T-helper 2 cell (primary cell): ENCODE measurements around the gene MEI4.
"Not testable (repeated sequence)": the region's sequence is repeated elsewhere in the genome, so short reads cannot be mapped to it uniquely, and the experiment has no call there.

Experiments used
- DNase-seq, 5 experiments: peaks; one replicate each; pipeline versions ENCODE4 v3.0.0 to v3.0.0-alpha.2; 2012 to 2022

MEI4 gene

DNA sequence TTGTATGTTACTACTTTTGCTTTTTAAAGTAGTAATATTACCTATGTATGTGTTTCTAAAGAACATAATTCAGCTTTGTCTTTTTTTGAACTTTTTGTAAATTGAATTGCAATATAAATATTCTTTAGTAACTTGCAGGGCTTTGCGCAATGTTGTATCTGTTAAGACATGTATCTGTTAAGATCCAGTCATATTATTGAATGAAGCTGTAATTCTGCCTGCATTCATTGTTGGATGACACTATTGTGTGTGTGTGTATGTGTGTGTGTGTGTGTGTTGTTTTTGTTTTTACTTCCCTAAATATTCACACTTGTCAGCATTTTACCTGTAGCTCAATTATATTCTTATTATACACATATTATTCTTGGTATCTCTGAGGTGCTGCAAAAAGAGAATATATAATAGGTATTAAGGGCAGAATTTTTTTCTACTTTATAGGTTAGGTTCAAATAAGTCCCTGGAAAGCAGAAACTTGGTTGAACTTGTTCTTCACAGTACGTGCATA, 164.0 kb downstream of the MEI4 start:
- no peak for DNase-seq

DNA sequence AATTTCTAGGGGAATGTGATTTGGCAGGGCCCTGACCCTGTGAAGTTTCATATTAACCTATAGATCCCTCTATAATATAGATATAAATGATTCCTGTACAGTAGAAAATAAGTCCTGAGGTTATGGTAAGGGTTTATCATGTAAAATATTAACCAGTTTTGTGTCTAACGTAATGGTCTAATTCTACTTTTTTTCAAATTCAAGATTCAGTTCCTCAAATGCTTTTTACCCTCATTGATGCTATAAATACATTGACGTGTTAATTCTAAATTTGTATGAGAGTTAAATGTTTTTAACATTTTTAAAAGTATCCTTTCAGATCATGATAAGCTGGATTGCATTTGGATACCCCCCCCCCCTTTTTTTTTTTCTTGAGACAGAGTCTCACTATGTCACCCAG, 169.4 kb downstream of the MEI4 start:
- DNase-seq, result no peak

DNA sequence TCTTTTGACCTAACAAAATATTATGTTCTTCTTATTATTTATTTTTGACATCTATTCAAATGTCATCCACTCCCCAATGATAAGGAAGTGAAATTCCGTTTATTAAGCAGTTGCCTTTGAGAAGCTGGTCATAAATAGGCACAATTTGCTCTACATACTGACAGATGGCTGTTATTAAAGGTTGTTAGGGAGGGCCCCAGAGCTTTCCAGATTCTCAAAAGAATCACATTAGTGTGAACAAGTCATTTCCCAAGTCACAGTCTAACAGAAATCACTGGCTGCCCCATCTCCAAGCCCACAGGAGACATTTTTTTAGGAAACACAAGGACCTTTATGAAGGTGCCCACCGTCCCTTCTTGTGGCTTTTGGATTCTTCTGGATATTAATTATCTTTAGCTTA, 172.4 kb downstream of the MEI4 start:
- DNase-seq, result no peak

DNA sequence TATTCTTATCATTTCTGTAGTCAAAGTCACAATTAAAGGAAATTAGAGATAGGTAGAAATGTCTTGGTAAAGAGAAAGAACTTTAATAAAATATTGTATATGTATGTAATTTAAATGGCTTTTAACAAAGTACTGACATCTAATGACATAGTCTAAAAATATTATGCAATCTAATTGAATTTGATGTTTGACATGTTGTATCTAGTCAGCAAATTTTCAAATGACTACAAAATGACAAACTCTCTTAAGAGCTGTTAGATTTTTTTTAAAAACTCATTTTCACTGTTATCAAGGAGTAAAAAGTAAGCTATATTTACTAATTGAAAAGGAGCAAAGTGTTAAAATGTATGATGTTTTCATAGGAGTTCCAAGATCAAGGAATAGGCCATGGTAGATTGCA, 176.9 kb downstream of the MEI4 start:
- no peak for DNase-seq

DNA sequence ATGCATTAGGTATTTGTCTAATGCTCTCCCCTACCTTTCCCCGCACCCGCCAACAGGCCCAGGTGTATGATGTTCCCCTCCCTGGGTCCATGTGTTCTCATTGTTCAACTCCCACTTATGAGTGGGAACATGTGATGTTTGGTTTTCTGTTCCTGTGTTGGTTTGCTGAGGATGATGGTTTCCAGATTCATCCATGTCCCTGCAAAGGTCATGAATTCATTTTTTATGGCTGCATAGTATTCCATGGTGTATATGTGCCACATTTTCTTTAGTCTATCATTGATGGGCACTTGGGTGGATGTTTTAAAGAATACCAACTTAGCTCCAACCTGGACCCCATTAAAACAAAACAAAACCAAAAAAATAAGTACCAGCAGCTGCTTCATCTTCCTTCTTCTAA, 180.9 kb downstream of the MEI4 start:
- DNase-seq, result not testable (repeated sequence)

DNA sequence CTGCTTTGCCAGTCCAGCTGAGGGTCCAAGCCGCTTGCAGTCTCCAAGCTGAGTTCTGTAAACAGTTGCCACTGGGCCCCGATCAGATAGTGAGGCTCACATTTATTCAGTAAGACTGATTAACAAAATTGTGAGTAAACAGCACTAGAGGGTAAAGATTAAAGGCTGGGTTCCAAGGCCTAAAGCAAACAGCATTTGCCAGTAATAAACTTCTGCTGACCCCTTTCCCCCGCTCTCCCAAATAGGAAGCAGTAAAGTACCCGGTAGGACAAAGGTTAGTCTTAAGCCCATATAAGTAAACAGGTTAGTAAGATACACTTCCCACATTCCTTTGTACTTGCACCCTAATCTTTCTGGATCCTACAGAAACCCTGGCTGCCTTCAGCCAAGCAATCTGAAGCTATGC, 181.8 kb downstream of the MEI4 start:
- no peak for DNase-seq

DNA sequence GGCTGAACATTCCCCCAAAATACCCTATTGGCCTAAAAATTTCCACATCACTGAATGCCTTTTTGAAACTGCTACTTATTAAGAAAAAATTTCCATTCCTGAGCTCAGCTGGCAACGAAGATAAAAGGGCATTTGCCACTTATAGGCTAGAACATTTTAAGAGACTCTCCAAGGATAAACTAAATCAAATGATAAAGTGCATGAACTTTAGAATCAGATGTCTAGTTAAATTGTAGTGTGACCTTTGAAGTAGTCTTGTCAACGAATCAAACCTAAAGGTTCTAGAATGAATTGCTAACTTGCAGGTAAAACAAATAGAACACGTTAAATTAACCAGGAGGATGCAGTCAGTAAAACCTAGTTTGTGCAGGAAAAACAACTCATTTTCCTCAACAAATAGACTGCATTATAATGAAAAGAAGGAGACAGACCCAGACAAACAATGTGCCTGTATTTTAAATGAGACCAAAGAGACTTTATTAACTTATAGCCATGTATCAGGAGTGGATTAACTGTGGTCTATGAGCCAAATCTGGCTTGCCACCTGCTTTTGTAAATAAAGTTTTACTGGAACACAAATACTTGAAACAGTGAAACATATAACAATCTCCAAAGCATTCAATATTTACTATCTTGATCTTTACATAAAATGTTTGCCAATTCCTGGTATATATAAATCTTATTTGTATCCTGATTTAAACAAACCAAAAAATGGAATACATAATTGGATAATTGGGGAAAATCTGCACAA, 184.4 kb downstream of the MEI4 start:
- no peak for DNase-seq

DNA sequence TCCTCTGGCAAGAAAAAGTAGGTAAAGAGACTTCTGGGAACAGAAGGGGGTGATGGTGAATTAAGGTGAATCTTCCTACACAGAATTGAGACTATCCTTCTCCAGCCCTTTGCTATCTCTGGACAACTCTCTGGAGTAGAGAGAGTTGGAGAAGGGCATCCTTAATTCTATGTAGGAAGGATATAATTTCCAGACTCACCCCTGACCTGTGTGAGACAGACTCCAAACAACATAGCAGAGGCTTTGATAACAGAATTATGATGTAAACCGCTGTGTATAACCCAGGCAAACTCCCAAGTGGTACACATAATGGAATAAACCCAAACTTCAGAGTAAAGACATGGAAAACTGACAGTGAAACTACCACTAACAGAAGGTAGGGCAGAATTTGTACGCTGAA, 186.5 kb downstream of the MEI4 start:
- DNase-seq, result no peak

DNA sequence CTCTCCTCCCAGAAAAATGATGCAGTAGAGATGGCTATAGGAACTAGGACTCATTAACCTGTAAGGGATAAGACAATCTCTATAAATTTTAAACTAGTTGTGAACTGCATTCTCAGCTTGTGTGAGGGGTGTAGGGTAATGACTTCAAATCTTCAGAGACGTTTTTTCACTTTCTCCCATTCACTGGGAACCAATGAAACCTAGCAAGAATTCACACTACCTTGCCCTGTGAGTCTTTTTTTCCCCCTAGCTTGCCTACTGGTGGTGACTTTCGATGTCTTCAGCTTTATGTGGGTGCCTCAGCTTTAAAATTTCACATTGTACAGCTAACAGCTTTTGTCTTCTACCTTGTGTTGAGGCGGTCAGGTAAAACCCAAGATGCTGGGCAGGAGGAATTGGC, 192.0 kb downstream of the MEI4 start:
- no peak for DNase-seq

DNA sequence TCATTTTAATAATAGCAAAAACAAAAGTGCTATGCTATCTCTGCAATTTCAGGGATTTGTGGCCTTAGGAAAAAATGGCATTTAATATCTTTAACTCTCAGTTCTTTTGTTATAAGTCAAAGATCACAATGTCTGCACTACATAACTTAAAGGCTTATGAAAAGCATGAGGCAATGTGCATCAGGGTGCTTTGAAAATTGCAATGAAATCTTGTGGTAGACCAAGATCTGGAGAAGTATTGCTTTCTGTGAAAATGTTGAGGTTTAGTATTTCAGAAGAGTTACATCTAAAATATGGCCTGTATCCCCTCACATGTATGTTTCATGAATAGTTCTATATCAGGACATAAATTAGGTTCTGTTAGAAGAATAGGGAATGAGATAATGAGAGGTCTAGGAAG, 200.6 kb downstream of the MEI4 start:
- no peak for DNase-seq

DNA sequence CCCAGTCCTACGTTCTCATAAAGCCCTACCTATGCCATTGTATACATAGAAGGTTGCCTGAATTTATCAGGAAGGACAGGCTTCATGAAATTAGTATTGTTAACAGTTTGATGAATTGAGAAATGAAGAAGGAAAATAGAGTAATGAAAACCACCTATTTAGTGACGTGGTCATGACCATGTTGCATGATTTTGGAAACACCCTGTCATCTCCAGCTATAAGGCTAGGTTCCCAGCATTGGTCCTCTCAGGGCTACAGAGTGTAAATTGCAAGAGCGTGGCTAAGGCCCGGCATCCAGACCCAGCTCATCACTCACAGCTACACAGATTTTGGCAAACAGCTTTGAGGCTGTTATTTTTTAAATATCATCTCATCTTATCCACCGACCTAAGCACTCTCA, 203.6 kb downstream of the MEI4 start:
- no peak for DNase-seq

DNA sequence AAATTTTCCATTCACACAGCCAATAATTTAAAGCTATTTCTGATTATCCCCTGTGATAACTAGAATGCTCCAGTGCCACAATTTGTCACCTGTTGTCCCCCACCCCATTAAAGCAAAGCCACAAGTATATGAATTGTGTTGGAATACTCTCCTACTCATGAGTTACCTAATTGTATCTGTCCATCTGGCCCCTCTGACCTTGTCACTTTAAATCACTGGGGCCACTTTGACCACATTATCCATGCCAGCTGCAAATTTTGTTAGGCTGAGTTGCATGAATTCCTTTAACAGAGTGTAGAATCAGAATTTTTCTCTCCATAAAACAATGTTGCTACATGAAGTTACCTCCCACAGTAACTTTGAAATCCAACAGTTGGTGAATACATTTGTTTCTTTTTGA, 204.6 kb downstream of the MEI4 start:
- DNase-seq, result no peak

DNA sequence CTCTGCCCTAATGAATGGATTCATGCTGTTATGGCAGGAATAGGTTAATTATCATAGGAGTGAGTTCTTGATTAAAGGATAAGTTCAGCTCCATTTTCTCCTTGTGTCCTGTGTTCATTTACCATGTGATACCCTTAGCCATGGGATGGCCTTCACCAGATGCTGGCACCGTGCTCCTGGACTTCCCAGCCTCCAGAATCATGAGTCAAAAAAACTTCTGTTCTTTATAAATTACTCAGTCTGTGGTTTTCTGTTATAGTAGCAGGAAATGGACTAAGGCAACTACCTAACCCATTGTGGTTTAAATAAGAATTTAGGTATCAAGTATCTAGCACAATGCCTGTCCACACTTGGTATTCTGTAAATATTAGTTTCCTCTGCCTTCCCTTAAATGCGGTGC, 223.5 kb downstream of the MEI4 start:
- no peak for DNase-seq

DNA sequence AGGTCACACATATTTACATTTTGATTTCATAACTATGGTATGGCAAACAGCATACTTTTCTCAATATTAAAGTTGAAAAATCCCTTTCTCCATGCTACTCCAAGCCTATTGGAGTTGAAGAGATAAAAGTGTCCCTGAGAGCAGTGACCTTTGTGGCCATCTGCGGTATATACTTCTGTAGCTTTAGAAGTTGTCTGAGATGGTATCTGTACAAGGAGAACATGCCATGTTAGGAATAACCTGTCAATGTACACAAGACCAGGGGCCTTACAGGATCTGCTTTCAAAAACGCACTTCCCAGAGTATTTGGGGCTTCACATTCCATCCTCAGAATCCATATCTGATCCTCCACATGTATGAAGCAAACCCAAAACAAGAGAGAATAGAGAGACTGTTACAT, 226.7 kb downstream of the MEI4 start:
- no peak for DNase-seq

DNA sequence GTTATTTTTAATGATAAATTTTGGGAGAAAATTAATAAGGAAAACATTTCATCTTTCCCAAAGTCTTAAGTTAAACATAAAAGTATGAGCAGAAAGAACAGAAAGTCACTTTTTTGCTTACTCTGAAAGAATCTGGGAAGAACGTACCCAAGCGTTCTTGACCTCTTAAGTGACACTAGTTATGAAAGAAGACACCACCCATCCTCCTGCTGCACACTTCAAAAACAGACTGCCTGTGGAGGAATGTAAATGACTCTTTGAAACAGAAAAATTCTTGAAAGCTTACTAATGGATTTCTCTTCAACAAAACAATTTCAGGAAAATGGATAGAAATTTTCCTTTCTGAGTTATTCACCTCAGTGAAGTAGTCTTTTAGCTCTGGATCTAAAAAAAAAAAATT, 227.7 kb downstream of the MEI4 start:
- DNase-seq, result no peak

DNA sequence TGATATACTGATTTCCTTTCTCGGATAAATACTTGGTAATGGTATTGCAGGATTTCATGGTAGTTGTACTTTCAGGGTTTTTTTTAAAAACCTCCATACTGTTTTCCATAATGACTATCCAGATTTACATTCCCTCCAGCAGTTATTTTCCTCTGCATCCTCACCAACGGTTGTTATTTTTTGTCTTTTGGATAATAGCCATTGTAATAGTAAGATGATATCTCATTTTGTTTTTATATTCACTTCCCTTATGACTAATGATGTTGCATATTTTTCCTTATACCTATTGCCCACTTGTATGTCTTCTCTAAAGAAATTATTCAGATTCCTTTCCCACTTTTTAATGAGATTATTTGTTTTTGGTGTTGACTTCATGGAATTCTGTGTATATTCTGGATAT, 231.0 kb downstream of the MEI4 start:
- no peak for DNase-seq

DNA sequence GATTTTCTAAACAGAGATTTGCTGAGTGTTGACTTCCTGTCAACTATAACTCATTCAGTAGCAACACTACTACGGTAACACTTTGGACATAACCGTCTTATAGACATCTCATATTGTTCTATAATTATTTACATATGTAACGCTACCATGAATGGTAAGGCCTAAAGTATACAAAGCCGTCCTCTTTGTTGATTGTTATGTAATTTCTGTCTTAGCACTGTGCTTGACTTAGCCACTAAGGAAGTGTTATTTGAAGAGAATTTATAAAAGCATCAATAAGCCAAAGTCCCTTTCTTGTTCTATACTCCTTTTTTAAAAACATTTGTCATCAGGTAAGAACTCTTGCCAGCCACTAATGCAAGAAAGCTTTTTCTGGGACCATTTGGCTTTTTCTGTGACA, 240.6 kb downstream of the MEI4 start:
- DNase-seq, result no peak

DNA sequence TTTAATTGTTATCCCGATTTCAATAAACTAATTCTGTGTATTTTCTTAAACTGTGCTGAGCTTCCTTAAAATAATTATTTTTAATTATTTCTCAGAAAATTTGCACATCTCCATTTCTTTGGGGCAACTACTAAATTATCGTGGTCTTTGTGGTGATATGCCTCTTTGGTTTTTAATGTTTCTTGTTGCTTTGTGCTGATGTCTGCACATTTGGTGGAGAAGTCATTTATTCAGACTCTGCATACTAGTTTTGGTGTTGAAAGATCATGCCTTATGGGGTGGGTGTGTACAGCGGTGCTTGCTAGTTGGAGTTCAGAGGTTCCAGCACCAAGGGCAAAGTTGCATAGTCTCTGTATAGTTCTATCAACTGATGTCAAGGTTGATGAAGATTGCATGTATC, 253.2 kb downstream of the MEI4 start:
- DNase-seq, result no peak

DNA sequence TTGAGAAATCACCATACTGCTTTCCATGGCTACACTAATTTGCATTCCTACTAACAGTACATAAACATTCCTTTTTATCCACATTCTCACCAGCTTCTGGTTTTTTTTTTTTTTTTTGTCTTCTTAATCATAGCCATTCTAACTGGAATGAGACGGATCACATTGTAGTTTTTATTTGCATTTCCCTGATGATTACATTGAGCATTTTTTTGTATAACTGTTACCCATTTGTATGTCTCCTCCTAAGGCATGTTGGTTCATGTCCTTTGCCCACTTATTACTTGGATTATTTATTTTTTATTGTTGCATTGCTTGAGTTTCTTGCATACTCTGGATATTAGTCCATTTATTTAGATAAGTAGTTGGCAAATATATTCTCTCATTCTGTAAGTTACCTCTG, 258.0 kb downstream of the MEI4 start:
- no peak for DNase-seq

DNA sequence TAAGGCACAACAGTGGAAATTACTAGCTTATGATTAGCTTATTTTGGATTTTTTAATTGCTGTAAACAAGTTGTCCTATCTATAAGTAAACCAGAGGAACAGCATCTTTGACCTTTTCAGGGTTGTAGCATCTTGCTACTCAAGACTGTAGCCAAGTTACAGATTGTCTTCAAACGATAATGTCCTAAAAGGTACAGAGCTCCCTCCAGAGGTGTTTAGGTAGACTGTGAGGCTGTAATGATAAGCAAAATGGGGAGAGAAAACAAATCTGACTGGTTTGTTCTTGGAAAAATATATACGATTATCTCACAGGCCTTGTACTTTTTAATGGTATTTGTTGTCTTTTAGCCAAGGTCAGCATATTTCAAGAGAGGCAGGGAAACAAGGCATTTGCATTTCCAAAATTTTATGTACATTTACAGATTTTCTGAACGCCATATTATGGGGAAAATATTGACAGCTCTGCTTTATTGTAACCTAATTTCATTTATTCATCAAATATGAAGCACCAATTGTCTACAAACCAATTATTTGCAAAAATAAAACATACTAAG, 273.4 kb downstream of the MEI4 start:
- DNase-seq, result no peak

DNA sequence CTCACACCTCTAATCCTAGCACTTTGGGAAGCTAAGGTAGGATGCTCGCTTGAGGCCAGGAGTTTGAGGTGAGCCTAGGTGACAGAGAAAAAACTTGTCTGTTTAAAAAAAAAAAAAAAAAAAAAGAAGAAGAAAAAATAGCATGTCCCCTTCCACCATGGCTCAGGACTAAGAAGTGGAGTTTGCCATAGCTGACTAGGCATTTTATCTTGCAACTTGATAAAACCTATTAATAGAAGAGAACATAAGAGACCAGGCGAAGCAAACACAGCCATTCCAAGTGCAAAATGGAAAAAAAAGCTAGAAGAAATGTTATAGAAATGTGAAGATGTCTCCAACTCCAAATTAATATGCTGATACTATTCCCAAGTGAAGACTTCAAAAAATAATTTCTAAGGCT, 277.5 kb downstream of the MEI4 start:
- no peak for DNase-seq

DNA sequence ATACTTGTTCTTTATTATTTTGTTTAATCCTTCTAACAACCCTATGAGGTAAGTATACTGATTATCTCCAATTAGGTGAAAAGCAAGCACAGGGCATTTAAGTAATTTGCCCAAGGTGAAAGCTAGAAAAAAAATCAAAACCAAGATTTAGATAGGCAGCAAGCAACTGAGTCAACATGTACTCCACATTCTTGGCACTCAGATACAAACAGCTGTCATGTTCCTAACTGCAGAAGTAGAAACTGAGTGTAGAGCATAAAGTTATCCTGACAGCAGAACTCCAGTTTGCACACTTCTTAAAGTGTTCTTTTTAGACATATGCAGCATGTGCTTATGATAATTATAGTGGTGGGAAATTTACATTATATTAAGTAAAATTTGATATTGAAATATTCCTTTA, 278.1 kb downstream of the MEI4 start:
- no peak for DNase-seq

DNA sequence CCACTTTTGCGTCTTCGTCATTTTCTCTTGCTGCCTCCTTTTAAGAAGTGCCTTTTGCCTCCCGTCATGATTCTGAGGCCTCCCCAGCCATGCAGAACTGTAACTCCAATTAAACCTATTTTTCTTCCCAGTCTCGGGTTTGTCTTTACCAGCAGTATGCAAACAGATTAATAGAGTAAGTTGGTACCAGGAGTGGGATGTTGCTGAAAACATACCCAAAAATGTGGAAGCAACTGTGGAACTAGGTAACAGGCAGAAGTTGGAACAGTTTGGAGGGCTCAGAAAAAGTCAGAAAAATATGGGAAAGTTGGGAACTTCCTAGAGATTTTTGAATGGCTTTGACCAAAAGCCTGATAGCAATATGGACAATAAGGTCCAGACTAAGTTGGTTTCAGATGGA, 309.2 kb downstream of the MEI4 start:
- no peak for DNase-seq

DNA sequence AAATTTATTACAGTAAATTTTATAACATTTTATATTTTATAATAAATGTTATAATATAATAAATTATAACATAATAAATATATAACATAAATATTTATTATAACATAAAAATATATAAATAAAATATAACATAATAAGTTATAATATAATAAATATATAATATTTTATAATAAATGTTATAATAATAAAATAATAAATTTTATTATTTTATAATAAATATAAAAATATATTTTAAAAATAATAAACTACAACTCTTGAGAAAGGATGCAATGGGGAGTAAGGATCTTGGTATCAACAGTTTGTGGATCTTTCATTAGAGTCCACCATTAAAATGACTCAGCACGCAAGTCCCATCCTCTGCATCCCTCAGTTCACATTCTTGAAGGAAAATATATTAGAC, 312.6 kb downstream of the MEI4 start:
- no peak for DNase-seq

DNA sequence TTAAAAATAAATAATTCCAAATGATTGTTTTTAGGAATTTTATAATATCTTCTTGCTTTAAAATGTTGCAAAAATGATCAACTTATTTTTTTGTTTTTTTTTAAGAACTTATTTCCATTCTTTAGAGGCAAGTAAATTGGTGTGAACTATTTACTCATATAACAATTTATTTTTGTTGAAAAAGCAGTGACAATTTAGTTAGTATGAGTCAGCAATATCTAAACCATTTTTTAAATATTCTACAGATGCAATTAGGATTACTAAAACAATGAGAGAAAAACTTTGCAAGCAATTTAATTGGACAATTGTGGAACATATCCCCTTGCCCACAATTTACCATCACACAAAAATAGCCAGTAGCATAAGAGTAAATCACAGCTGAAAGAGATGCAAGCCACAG, 319.5 kb downstream of the MEI4 start:
- no peak for DNase-seq
